GM19099 (cell line): ENCODE measurements around the gene MBNL2.

Experiments
- POLR2A ChIP-seq: IDR thresholded peaks from 3 replicates; pipeline ENCODE4 v1.6.1; 2011; ENCODE audit warnings: low read depth; ENCODE audit not compliant: insufficient read length; ENCODE audit errors: extremely low read depth

Gene MBNL2

GRCh38 chr13:97264663-97265062 is 42.5 kb downstream of the MBNL2 start:
- TF ChIP-seq POLR2A, result no peak

GRCh38 chr13:97266332-97266731 is 44.2 kb downstream of the MBNL2 start:
- no peak for TF ChIP-seq POLR2A

GRCh38 chr13:97266772-97267417 is 44.8 kb downstream of the MBNL2 start:
- no peak for TF ChIP-seq POLR2A

GRCh38 chr13:97267418-97268059 is 45.4 kb downstream of the MBNL2 start:
- no peak for TF ChIP-seq POLR2A

DNA sequence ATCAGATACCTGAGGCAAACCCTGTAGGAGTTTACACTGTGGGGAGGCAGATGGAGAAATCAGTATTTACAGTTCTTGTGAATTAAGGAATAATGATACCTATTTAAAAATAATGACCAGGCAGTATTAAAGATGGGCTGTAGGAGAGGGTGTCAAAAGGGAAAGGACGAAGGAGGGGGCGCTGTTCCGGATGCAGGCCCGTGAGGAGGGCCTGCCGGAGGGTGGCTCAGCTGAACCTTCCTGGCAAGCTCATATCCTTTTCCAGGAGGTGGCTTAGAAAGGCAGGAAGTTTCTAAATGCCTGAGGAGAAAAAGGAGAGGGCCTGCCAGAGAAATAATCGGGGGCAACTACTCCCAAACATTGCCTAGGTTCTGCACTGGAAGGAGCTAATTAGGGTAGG is 46.6 kb downstream of the MBNL2 start:
- no peak for TF ChIP-seq POLR2A

GRCh38 chr13:97269603-97270002 is 47.5 kb downstream of the MBNL2 start:
- TF ChIP-seq POLR2A, result no peak

DNA sequence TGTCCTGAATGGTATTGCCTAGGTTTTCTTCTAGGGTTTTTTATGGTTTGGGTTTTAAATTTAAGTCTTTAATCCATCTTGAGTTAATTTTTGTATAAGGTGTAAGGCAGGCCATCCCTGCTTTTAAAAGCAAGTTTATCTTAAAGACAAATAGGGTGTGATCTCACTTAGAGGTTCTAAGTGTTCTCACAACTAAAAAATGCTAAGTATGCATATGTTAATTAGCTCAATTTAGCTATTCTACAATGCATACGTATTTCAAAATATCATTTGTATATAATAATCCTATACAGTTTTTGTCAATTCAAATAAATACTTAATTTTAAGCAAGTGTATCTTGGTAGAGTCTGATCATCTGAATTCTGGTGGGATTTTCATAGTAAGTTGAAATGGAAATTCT is 50.4 kb downstream of the MBNL2 start:
- no peak for TF ChIP-seq POLR2A

GRCh38 chr13:97273341-97273831 is 51.3 kb downstream of the MBNL2 start:
- no peak for TF ChIP-seq POLR2A

DNA sequence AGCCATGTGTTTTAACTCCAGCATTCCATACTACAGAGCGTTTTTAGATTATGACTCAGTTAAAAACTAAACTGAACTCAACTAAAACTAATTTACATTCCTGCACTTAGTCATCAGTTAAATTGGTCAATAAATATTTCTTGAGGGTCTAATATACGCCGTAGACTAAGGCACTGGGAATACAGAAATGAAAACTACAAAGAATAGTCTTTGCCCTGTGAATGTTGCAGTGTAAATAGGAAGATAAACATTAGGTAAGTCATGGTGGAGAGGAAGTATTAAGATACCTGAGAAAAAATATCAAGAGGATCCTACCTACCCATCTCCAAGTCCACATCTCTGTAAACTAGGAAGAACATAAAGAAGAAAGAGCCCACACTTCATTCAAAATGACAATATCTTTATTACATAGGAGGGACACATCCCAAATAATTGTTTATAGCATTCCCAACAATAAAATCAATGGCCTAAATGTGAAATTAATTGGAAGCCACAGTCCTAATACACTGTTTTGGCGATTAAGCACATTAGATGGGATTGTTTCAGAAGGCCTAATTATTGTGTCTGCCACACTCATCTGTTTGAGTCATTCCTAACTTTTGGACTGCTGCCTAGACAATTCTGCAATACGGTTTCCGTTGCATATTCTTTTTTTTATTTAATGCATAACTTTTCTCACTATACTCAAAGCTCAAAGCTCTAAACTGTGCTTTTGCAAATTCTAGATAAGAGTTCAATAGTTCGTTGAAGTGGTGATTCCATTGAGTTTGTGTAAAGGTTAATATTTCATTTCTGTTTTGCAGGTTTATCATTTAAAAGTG is 52.9 kb downstream of the MBNL2 start:
- TF ChIP-seq POLR2A, result no peak

DNA sequence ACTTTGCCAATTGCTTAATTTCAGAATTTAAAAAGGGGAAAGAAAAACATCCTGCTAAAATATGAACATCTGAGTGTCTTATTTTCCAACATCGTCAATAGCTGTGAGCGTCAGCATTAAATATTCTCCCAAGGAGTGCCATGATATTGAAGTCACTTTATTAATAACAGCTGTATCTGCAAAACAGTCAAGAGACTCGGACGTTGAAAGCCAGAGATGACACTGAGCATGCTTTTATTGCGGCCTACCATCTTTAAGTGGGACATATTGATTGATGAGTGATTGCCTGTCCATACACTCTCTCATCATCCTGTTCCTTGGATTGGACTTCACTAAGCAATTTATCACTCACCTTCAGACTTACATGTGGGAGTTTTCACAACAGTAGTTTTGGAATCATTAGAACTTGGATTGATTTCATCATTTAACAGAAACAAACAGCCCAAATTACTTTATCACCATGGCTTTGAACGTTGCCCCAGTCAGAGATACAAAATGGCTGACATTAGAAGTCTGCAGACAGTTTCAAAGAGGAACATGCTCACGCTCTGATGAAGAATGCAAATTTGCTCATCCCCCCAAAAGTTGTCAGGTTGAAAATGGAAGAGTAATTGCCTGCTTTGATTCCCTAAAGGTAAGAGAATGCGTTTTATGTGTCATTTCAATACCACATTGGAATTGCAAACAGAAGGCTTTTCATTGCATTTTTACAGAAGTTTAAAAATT is 53.8 kb downstream of the MBNL2 start:
- TF ChIP-seq POLR2A, result no peak

GRCh38 chr13:97276862-97277269 is 54.7 kb downstream of the MBNL2 start:
- TF ChIP-seq POLR2A, result no peak

GRCh38 chr13:97278435-97279411 is 56.6 kb downstream of the MBNL2 start:
- no peak for TF ChIP-seq POLR2A

- no peak for TF ChIP-seq POLR2A
Observed at GRCh38 chr13:97279913-97280312, 57.8 kb downstream of the MBNL2 start.

GRCh38 chr13:97280478-97280877 is 58.3 kb downstream of the MBNL2 start:
- no peak for TF ChIP-seq POLR2A
